Neural cell (in vitro differentiated cells): ENCODE data around the gene TMPRSS6. TPM values are rescaled to one million over a fixed set of nuclear protein-coding genes. Genes with fewer than 3 reads are reported as not detected.

Source experiments
- H2AFZ ChIP-seq: fragments of 200-600, 300-800 bp; sonication (generic), shearing (Covaris generic); 2 replicates; pipeline ENCODE4 v1.6.0; 2014; ENCODE audit warnings: low read depth, mild to moderate bottlenecking, antibody characterized with exemption, low read length, moderate library complexity
- H3F3A ChIP-seq: fragments of 200-600 bp; shearing (Covaris generic); 2 replicates; pipeline ENCODE4 v1.6.1; 2016; ENCODE audit warnings: mild to moderate bottlenecking, moderate library complexity, mixed read lengths, antibody characterized with exemption, low read length; ENCODE audit not compliant: insufficient read depth, poor library complexity, severe bottlenecking
- H3K27ac ChIP-seq: fragments of 200-600, 300-800 bp; sonication (generic), shearing (Covaris generic); 2 replicates; pipeline ENCODE4 v1.5.1; 2014; ENCODE audit warnings: mild to moderate bottlenecking, low read length, moderate library complexity
- H3K27me3 ChIP-seq: fragments of 300-800, 200-600 bp; sonication (generic), shearing (Covaris generic); 2 replicates; pipeline ENCODE4 v1.6.0; 2014; ENCODE audit warnings: mild to moderate bottlenecking, low read depth, low read length, moderate library complexity; ENCODE audit not compliant: insufficient read depth
- H3K36me3 ChIP-seq: fragments of 300-800, 200-600 bp; sonication (generic), shearing (Covaris generic); 2 replicates; pipeline ENCODE4 v1.5.1; 2014; ENCODE audit warnings: mild to moderate bottlenecking, antibody characterized with exemption, low read length, moderate library complexity; ENCODE audit not compliant: insufficient read depth
- H3K4me2 ChIP-seq: fragments of 300-800, 200-600 bp; sonication (generic), shearing (Covaris generic); 2 replicates; pipeline ENCODE4 v1.6.0; 2014; ENCODE audit warnings: mild to moderate bottlenecking, low read length
- H3K4me3 ChIP-seq: fragments of 300-800, 200-600 bp; sonication (generic), shearing (Covaris generic); 2 replicates; pipeline ENCODE4 v1.5.1; 2014; ENCODE audit warnings: mild to moderate bottlenecking, low read length, moderate library complexity
- H3K79me2 ChIP-seq: fragments of 200-600 bp; shearing (Covaris generic); replicated peaks from 2 replicates; pipeline ENCODE4 v1.6.0; 2014; ENCODE audit warnings: mild to moderate bottlenecking, low read length, moderate library complexity; ENCODE audit not compliant: insufficient read depth
- H3K9ac ChIP-seq: fragments of 300-800, 200-600 bp; sonication (generic), shearing (Covaris generic); 2 replicates; pipeline ENCODE4 v1.6.1; 2016; ENCODE audit warnings: mild to moderate bottlenecking, low read length, mixed read lengths
- H3K9me2 ChIP-seq: fragments of 200-600 bp; shearing (Covaris generic); 2 replicates; pipeline ENCODE4 v1.6.1; 2016; ENCODE audit warnings: mild to moderate bottlenecking, low read length, mixed read lengths; ENCODE audit not compliant: insufficient read depth
- H3K9me3 ChIP-seq: fragments of 200-600, 300-800 bp; sonication (generic), shearing (Covaris generic); 2 replicates; pipeline ENCODE4 v1.6.1; 2016; ENCODE audit warnings: mild to moderate bottlenecking, mixed run types, low read length, moderate library complexity, mixed read lengths
- H4K20me1 ChIP-seq: fragments of 200-600 bp; shearing (Covaris generic); 2 replicates; pipeline ENCODE4 v1.6.1; 2016; ENCODE audit warnings: mild to moderate bottlenecking, mixed run types; ENCODE audit not compliant: insufficient read depth
- CTCF ChIP-seq: fragments of 450-650 bp; IDR thresholded peaks from 2 replicates; pipeline ENCODE4 v1.5.1; 2014; ENCODE audit warnings: antibody characterized with exemption, mild to moderate bottlenecking, moderate library complexity; ENCODE audit not compliant: poor library complexity, severe bottlenecking
- EP300 ChIP-seq: fragments of 450-650 bp; conservative IDR thresholded peaks from 2 replicates; pipeline ENCODE4 v1.6.1; 2014; ENCODE audit warnings: antibody characterized with exemption, mild to moderate bottlenecking, moderate library complexity; ENCODE audit not compliant: poor library complexity, severe bottlenecking
- EZH2 ChIP-seq: fragments of 200-600, 300-800 bp; shearing (Covaris generic), sonication (generic); IDR thresholded peaks from 2 replicates; pipeline ENCODE4 v1.6.1; 2014; ENCODE audit warnings: antibody characterized with exemption, low read length, borderline replicate concordance, mild to moderate bottlenecking; ENCODE audit not compliant: insufficient read depth, poor library complexity, severe bottlenecking
- MXI1 ChIP-seq: fragments of 450-650 bp; conservative IDR thresholded peaks from 2 replicates; pipeline ENCODE4 v1.6.1; 2014; ENCODE audit warnings: antibody characterized with exemption, mild to moderate bottlenecking; ENCODE audit not compliant: poor library complexity, severe bottlenecking
- POLR2AphosphoS5 ChIP-seq: IDR thresholded peaks from 2 replicates; pipeline ENCODE4 v1.6.1; 2012
- RAD21 ChIP-seq: fragments of 450-650 bp; conservative IDR thresholded peaks from 2 replicates; pipeline ENCODE4 v1.6.1; 2014; ENCODE audit warnings: antibody characterized with exemption, mild to moderate bottlenecking, moderate library complexity
- REST ChIP-seq: IDR thresholded peaks from 2 replicates; pipeline ENCODE4 v1.6.1; 2012; ENCODE audit warnings: borderline replicate concordance
- SMC3 ChIP-seq: fragments of 450-650 bp; conservative IDR thresholded peaks from 2 replicates; pipeline ENCODE4 v1.6.1; 2014; ENCODE audit warnings: antibody characterized with exemption, mild to moderate bottlenecking, moderate library complexity; ENCODE audit not compliant: poor library complexity
- TAF1 ChIP-seq: IDR thresholded peaks from 2 replicates; pipeline ENCODE4 v1.6.1; 2012; ENCODE audit warnings: low read depth
- polyA plus RNA-seq: library from polyadenylated mRNA; depleted of rRNA; stranded (reverse); fragments of >200 nt; gene quantifications from 2 replicates; pipeline ENCODE4 v1.2.3, GENCODE V29; 2014

The TMPRSS6 gene
- polyA plus RNA-seq, 1 donor from 2014 or later, result not detected

DNA sequence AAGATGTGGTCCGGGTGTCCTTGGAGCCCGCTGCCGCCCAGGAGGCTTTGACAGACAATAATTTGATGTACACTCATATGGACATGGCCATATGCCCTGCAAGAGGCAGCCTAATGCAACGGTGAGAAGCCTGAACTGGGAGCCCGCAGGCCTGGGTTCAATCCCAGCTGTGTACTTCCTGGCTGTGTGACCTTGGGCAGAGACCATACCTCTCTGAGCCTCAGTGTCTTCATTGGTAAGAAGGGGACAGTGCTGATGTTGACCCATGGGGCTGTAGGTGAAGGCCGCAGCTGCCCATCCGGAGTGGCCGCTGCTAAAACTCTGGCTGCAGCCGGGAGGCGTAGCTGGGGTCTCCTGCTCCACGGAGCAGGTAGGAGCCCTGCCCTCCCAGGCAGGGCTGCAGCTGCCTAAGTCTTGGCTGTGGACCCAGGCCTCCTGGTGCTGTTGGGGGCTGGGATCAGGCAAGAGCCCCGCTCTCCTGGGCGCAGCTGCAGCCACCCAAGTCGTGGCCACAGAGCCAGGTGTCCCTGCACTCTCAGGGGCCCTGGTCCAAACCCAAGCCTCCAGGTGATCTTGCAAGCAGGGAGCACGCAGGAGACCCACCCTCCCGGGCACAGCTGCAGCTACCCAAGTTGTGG, 31.3 kb upstream of the TMPRSS6 start:
- H4K20me1 ChIP-seq, result no peaks in the 10 kb centered on the region
- no peaks in the 10 kb centered on the region for H3K79me2 ChIP-seq
- H3K9me3 ChIP-seq, result no peaks in the 10 kb centered on the region
- H3K36me3 ChIP-seq, result no peaks in the 10 kb centered on the region
- no peak overlapping the region for H3K4me3 ChIP-seq
- H3K27me3 ChIP-seq, result no peaks in the 10 kb centered on the region
- H3K9me2 ChIP-seq, result no peaks in the 10 kb centered on the region
- no peak for TF ChIP-seq SMC3
- no peak for TF ChIP-seq POLR2AphosphoS5
- TF ChIP-seq EZH2, result no peak
- TF ChIP-seq TAF1, result no peak
- no peak overlapping the region for H3K9ac ChIP-seq
- no peak overlapping the region for H3K4me2 ChIP-seq
- H3K27ac ChIP-seq, result no peak overlapping the region
- no peak overlapping the region for H2AFZ ChIP-seq
- H3F3A ChIP-seq, result no peaks in the 10 kb centered on the region

GRCh38 chr22:37139762-37140161, 30.2 kb upstream of the TMPRSS6 start:
- H3K79me2 ChIP-seq, result no peaks in the 10 kb centered on the region
- no peak overlapping the region for H2AFZ ChIP-seq
- H3K9me3 ChIP-seq, result no peaks in the 10 kb centered on the region
- TF ChIP-seq CTCF, result no peak
- TF ChIP-seq SMC3, result no peak
- no peak overlapping the region for H3K9ac ChIP-seq
- H3K27ac ChIP-seq, result no peak overlapping the region
- no peak overlapping the region for H3K4me3 ChIP-seq
- no peaks in the 10 kb centered on the region for H3F3A ChIP-seq
- H3K36me3 ChIP-seq, result no peaks in the 10 kb centered on the region
- no peak overlapping the region for H3K4me2 ChIP-seq
- H3K27me3 ChIP-seq, result no peaks in the 10 kb centered on the region
- no peaks in the 10 kb centered on the region for H4K20me1 ChIP-seq
- H3K9me2 ChIP-seq, result no peaks in the 10 kb centered on the region

GRCh38 chr22:37138849-37139561, 29.5 kb upstream of the TMPRSS6 start:
- Histone ChIP-seq H3K27ac (no peak overlapping the region), H3K27me3 (no peaks in the 10 kb centered on the region), H4K20me1 (no peaks in the 10 kb centered on the region), H3F3A (no peaks in the 10 kb centered on the region), H3K4me2 (no peak overlapping the region), H3K9me3 (no peaks in the 10 kb centered on the region), H3K9ac (no peak overlapping the region), H3K4me3 (no peak overlapping the region), H2AFZ (no peak overlapping the region), H3K9me2 (no peaks in the 10 kb centered on the region), H3K36me3 (no peaks in the 10 kb centered on the region), H3K79me2 (no peaks in the 10 kb centered on the region)
- TF ChIP-seq REST (no peak), MXI1 (no peak), EP300 (no peak), SMC3 (no peak), POLR2AphosphoS5 (no peak), RAD21 (no peak), TAF1 (no peak), CTCF (no peak), EZH2 (no peak)
